ENCODE measurements around the gene RNF217. TPM values are rescaled to one million over a fixed set of nuclear protein-coding genes. Genes with fewer than 3 reads are reported as not detected.

RNF217 gene
- total and polyA plus RNA-seq, 2 of the 8 experiments (the other 6 are each of a cell fraction or from before 2014, with no cell fraction given) = 2.0 to 8.9 TPM

DNA sequence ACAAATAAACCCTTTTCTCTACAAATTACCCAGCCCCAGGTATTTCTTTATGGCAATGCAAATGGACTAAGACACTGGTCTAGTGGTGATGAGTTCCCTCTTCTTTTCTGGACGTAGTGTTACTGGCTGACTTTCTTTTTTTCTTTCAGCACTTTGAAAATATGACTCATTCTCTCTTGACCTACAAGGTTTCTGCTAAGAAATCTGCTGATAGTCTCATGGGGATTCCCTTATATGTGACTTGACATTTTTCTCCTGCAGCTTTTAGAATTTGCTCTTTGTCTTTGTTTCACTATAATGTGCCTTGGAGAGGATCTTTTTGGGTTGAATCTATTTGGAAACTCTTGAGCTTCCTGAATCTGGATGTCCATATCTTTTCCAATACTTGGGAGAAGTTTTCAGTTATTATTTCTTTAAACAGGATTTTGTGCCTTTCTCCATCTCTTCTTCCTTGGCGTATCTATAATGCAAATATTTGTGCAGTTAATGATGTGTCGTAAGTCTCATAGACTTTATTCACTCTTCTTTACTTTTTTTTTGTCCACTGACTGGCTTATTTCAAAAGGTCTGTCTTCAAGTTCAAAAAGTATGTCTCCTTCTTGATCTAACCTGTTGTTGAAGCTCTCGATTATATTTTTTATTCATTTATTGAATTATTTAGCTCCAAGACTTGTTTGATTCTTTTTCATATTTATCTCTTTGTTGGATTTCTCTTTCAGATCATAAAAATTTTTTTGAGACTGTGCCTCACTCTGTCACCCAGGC lies 149.2 kb downstream of the RNF217 start:
- H3K9ac ChIP-seq (replicated peaks in 1 of 4; ENCODE audit: extremely low read depth in 1 of 4, low read depth in 3 of 4, low read length in 3 of 4) = no peak overlapping the region
- H3K4me2 ChIP-seq (ENCODE audit: insufficient read depth in 1 of 2, low read depth in 2 of 2, low read length in 2 of 2) = no peak overlapping the region
- H3K18ac ChIP-seq (ENCODE audit: extremely low read depth, low read length) = no peak overlapping the region
- WGBS, 2 experiments (ENCODE audit: extremely low coverage in 1 of 2, insufficient coverage in 1 of 2, insufficient read length in 1 of 2, insufficient replicate concordance in 2 of 2, low coverage in 1 of 2, low lambda C conversion rate in 2 of 2, missing lambda C conversion rate in 1 of 2) = 97% methylated on average over 4 of the region's 4 CpGs; no CpG with 5 or more reads in 1 of the 2 experiments
- no peaks in the 10 kb centered on the region for H3K79me2 ChIP-seq (ENCODE audit: control insufficient read depth in 1 of 2, insufficient read depth in 2 of 2, low read length in 2 of 2)
- H3K9me3 ChIP-seq (ENCODE audit: insufficient read depth in 2 of 2, low read depth in 1 of 2, low read length in 1 of 2) = peaks cover 5 to 6% of the 10 kb centered on the region in 2 experiments; a peak in 2 of 4 replicates
- H3K4me3 ChIP-seq (ENCODE audit: extremely low read depth in 1 of 4, insufficient read depth in 2 of 4, low read depth in 3 of 4, low read length in 4 of 4) = no peak overlapping the region
- no peak overlapping the region for H2BK15ac ChIP-seq (ENCODE audit: low read length)
- no peak overlapping the region for H3K14ac ChIP-seq (ENCODE audit: insufficient read length)
- H2BK5ac ChIP-seq (ENCODE audit: low read depth, low read length) = no peak overlapping the region
- no peak overlapping the region for H3K23ac ChIP-seq (ENCODE audit: insufficient read length)
- TF ChIP-seq SP2 (IDR thresholded peaks at IDR 0.05; ENCODE audit: low read length) (no peak), EZH2 (IDR thresholded peaks at IDR 0.05; ENCODE audit: low read depth, low read length, severe bottlenecking) (no peak), EP300 (IDR thresholded peaks at IDR 0.05; ENCODE audit: borderline replicate concordance in 1 of 2, low read depth in 2 of 2, low read length in 2 of 2) (no peak), RBBP5 (IDR thresholded peaks at IDR 0.05; ENCODE audit: borderline replicate concordance, low read depth, low read length) (no peak), SUZ12 (IDR thresholded peaks at IDR 0.05; ENCODE audit: low read length) (no peak), ASH2L (IDR thresholded peaks at IDR 0.05; ENCODE audit: low read length) (no peak), TEAD4 (IDR thresholded peaks at IDR 0.05; ENCODE audit: low read depth, low read length) (no peak), NRF1 (IDR thresholded peaks at IDR 0.05; ENCODE audit: low read depth, low read length) (no peak), YY1 (IDR thresholded peaks at IDR 0.05; ENCODE audit: low read depth, low read length) (no peak), HDAC6 (IDR thresholded peaks at IDR 0.05; ENCODE audit: low read depth, low read length) (no peak), SIRT6 (IDR thresholded peaks at IDR 0.05; ENCODE audit: low read length) (no peak), TAF1 (IDR thresholded peaks at IDR 0.05; ENCODE audit: low read depth, low read length) (no peak), KDM1A (IDR thresholded peaks at IDR 0.05; ENCODE audit: borderline replicate concordance, low read length) (no peak), BCL11A (IDR thresholded peaks at IDR 0.05; ENCODE audit: low read depth in 2 of 2, low read length in 2 of 2) (no peak)
- H2BK12ac ChIP-seq (ENCODE audit: low read depth, low read length) = no peak overlapping the region
- H3K4ac ChIP-seq (replicated peaks; ENCODE audit: insufficient read length, low read depth, low read length) = no peak overlapping the region
- FAIRE-seq (no peak), DNase-seq (ENCODE audit: low read depth in 1 of 2, low spot score in 2 of 2) (no peak)
- no peak overlapping the region for H3K56ac ChIP-seq (replicated peaks; ENCODE audit: insufficient read length, low read depth, low read length)
- H3K36me3 ChIP-seq (ENCODE audit: control insufficient read depth in 2 of 4, insufficient read depth in 4 of 4, low read length in 3 of 4) = no peaks in the 10 kb centered on the region
- H4K20me1 ChIP-seq (replicated peaks in 1 of 2; ENCODE audit: control insufficient read depth in 1 of 2, insufficient read depth in 2 of 2, low read length in 2 of 2) = no peaks in the 10 kb centered on the region
- H2BK20ac ChIP-seq (ENCODE audit: low read length) = no peak overlapping the region
- no peaks in the 10 kb centered on the region for H3K23me2 ChIP-seq (ENCODE audit: low read depth, low read length)
- POLR2A ChIA-PET (ENCODE audit: partially characterized antibody) = no interaction called here
- no peak overlapping the region for H4K8ac ChIP-seq (ENCODE audit: extremely low read depth, insufficient read depth, low read length)
- no peaks in the 10 kb centered on the region for H3K4me1 ChIP-seq (replicated peaks in 1 of 4; ENCODE audit: control insufficient read depth in 3 of 4, insufficient read depth in 4 of 4, low read length in 3 of 4)
- H2AFZ ChIP-seq (ENCODE audit: low read length) = no peak overlapping the region
- no peak overlapping the region for H4K5ac ChIP-seq (ENCODE audit: insufficient read length, low read depth, low read length)
- H3K27me3 ChIP-seq (replicated peaks in 1 of 4; ENCODE audit: control insufficient read depth in 3 of 4, extremely low read depth in 1 of 4, insufficient read depth in 3 of 4, low read length in 3 of 4) = no peaks in the 10 kb centered on the region
- no peak overlapping the region for H3K27ac ChIP-seq (ENCODE audit: low read depth, low read length)
- no peak overlapping the region for H2BK120ac ChIP-seq (replicated peaks; ENCODE audit: low read depth, low read length)
- no peak overlapping the region for H2AK5ac ChIP-seq (ENCODE audit: low read depth, low read length)
- H4K91ac ChIP-seq (replicated peaks; ENCODE audit: insufficient read length, low read length) = no peak overlapping the region
- CTCF ChIA-PET (ENCODE audit: partially characterized antibody) = interaction anchor here (0.6 to 3.9 kb wide), 8 partner anchors 12 to 276 kb away, joined by 3 to 69 read pairs (median 4); partner anchors contain the start of genes RNF217 and TPD52L1
- no peaks in the 10 kb centered on the region for H3K79me1 ChIP-seq (ENCODE audit: low read depth, low read length)

Data from H1 (cell line).